DMS79 (cell line): ENCODE results near the gene CAPZB.

ENCODE experiments used
- DNase-seq: peaks from one replicate; lab custom pipeline; 2025; lab: John Stamatoyannopoulos, UW

Gene CAPZB

DNA sequence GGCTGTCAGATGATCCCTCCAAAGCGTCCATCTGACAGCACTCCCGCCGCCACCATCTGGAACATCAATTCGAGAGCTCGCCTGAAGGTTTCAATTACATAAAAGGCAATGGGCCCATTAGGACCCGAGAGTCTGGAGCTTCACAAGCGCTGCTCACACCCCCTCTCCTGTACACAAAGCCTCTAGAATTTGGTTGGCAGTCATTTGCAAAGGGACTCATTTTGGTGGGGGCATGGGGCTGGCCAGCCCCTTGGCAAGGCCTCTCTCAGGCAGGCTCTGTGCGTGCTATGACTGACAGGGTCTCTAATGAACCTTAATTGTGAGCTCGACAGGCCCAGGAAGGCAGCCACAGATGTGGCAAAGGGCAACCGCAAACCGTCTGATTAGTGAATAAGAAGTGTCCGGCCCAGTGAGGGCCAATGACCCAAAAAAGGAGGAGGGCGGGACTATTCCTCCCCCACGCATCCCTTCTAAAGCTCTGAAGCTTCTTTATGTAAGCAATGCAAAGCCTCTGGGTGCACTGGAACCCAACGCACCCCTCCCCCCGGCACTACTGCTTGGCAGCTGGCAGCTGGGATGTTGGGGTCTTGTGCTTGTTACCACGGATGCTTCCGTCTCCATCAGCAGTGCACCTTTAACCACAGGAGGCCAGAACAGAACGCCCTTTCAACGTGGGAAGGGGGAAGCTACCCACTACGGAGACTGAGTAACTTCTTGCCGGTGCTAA, 79.4 kb downstream of the CAPZB start:
- DNase-seq = peak; percentile 92

DNA sequence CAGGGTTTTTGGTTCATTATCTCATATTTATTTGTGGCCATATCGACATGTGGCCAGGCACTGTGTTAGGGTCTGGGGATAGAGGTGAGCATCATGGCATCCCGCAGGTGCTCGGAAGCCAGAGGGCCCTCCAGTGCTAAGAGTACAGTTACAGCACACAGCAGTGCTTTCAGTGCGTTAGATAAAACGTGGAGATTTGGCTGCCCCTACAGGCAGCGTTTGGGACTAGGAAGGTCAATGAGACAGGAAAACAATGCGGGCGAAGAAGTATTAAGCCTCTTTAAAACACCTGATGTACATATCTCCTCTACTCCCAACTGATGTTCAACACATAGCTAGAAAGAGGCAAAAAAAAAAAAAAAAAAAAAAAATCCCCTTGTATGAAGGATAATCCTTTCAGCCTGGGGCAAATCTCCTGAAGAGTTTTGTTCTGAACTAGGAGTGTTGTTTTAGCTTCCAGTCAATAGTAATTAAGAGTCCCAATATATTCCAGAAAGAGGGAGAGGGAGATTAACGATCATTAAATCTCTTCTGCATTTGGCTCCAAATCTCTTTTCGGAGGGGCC, 80.1 kb downstream of the CAPZB start:
- DNase-seq = peak; percentile 92

DNA sequence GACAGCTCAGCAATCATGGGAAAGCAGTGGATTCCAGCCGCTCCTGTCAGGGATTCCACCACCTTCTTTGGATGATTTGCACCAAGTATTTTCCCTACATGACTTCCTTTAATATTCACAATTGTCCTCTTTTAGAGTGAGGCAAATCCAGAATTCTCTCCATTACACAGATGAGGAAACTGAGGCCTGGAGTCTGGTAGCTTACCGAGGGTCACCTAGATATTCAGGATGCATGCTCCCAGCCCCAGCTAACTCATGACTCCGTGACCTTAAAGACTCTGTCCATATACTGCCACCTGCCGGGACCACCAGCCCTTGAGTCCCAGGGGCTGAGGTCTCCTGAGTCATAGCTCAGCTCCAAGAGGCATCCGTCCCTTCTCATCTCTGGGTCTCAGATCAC, 80.6 kb downstream of the CAPZB start:
- DNase-seq = no peak

DNA sequence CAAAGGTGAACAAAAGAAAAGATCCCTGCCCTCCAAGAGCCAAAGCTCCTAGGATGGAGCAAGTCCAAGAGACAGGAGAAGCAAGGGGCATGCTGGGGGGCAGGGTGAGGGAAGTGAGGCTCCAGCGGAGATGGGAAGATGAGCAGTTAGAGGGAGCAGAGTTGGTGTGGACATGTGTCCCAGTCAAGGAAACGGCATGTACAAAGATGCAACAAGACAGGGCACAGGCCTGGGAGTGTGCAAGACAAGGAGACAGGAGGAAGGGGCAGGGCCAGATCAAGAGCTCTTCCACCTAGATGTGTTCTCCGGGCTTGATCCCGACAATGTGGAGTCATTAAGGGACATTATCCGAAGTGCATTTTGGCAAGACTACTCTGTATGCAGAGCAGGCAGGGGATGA, 82.1 kb downstream of the CAPZB start:
- DNase-seq = no peak

DNA sequence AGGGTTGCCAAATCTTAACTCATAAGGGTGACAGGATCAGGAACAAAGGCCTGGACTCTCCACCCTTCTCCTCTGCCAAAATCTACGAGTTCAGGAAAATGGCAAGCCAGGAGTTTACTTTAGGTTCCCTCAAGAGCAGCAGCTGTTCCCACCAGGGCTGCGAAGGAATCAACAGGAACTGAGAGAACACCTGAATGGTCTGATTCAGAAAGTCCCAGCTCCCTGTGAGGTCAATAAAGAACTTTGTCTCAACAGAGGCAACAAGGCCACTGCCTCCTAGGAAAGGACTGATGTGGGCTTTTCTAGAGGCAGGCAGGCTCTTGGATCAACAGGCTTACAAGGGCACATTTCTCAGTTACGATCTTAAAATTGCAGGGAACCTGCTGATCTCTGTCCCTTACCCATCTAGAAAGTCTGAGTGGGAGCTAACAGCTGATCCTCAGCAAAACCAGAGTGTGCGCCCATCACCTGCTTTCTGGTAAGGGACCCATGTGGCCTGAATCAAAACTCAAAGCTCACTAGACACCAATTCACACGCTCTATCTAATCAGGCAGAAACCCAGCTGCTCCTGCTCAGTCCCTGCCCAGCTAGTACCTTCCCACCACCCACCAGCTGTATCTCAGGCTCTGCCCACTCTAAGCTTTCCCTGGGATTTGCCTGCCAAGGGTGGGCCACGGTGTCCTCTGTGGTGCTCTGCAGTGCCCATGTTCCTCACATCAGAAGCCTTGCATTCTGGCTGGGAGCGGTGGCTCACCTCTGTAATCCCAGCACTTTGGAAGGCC, 83.1 kb downstream of the CAPZB start:
- no peak for DNase-seq

DNA sequence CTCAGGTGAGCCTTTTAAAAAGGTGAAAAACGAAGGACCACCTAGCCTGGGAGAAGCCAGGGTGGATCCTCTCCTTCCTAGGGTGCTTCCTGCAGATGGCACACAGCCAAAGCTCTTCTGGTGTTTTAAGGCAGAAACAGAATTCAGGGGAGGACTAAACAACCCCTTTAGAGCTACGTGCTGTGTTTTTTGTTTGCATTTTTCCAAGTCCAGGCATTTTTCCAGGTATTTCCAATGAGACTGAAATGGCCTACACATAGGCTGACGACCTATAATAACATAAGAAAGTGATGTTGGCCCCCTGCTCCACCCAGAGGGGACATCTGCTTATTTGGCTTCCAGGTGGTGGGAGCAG, 83.8 kb downstream of the CAPZB start:
- DNase-seq = no peak

DNA sequence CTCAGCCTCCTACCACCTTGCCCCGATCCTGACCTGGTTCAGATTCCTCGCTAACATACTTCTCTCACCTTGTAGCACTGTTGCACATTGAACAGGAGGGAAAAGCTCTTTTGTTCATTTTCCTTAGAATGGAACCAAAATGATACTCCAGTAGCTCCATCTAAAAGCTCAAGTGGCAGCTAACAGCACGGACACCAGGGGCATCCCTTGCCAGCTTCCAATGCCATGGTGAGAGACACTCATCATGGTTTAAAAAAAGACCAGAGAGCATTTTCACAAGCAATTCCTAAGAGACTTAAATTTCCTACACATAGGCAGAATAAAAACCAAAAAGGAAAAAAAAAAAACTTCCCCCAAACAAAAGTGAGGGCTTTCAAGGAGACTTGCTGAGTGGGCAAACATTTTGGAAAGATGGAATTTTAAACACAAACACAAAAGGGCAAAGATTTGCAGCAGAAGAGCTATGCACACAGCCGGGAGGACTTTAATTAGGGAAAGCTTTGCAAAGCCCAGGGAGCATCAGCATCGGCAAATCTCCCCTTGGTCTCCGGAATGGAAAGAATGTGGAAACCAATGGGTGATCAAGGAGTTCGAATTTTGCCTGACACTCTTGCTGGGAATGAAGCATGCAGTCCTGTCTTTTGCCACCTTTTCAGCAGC, 84.3 kb downstream of the CAPZB start:
- peak; percentile 28 for DNase-seq

DNA sequence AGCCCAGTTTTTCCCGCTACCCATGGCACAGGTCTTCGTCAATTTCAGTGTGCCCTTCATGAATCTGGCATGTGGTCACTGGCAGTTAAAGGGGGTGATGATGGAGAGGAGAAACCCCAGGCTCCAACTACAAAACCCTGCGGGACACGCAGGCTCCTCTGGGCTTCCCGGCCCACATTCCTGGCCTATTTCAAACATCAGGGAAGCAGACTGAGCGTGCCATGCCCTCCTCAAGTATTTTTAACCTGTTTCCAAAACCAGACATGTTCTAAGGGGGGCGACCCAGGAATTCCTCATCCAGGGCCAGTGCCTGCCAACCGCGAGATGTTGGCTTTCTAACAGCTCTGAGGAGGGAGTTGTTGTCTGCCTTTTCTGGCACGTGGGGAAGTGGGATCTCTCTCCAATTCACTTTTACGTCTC, 85.1 kb downstream of the CAPZB start:
- no peak for DNase-seq

DNA sequence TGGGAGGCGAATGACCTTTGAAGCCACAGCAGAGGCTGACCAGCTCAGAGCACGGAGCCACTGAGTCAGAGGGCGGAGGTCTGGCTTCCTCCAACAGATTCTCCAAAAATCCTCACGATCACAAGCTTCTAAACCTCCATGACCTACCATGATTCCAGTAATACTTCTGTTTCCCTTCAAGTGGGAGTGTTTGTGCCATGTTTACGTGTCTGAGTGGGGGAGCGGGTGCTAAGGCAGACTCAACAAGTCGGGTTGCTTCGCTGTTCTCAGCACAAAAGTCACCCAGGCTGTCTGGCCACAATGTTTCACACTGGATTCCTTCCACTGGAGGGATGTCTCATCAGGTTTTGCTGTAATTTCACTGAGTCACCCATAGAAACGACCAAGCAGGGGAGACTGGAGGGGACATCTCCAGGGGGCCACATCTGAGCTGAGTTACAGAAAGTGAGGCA, 87.0 kb downstream of the CAPZB start:
- no peak for DNase-seq

DNA sequence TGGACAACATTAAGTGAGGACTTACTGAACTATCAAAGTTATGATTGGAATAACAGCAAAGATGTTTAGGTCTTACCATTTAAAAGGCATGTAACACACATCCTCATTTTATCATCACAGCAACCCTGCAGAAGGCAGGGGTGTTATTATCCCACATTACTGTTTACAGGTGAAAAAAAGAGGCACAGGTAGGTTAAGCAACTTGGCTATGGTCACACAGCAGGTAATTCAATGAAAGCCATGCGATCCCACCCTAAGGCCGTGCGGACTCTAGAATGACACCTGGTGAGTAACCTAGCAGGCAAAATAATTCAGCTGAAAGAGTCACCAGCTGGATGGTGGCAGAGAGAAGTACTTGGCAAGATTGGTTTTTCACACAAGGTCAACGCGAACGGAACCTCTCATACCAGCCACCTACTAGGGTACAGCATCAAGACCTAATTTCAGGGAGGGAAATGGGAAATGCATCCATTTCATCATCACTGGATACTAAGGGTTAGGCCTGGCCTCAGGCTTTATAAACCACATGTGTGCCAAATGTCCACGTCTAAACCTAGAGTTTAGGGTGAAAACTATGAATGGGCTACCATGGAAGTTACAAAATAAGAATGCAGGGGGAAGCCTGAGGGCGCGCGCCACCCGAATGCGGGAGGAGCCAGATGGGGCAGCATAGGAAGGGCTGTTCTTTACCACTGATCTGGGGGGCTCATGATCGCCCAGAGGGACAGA, 88.0 kb downstream of the CAPZB start:
- no peak for DNase-seq

DNA sequence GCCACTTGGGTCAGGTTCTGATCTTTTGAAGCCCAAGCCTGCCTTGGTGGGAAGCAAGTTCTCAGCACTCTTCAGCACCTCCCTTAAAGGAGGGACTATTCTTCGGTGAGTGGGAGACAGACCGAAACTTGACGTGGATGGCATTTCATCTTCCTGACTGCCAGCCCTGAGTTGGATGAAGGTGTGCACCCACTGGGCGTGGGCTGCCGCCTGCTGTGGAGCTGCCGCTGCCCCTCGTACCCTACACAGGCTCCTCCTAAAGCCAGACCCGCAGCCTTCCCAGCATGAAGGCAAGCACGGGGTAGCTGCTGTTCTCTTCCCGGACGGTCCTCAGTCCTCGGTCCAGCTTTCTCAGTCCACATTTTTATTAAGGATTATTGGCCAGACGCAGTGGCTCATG, 89.1 kb downstream of the CAPZB start:
- DNase-seq = no peak

DNA sequence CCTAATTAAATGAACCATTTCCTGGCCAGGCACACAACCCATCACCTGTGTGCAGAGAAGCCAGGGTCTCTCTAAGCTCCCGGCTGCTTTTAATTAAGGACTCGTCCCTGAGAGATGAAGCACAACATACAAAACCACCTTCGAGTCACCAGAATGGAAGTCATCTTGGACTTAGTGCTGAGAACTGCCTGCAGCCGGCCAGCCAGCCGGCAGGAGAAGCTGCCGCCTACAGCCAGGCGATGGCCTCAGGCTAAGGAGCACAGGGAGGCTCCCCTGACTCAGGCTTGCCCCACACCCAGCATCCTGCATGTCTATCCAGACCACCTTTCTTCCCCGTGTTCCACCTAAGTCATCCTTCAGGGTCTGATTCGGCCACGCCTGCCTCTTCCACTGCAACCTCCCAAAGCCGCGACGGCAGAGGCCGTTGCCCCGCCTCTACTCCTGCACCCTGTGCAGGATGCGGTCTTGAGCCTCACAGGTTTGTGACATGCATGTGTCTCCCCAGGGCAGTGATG, 89.6 kb downstream of the CAPZB start:
- no peak for DNase-seq

DNA sequence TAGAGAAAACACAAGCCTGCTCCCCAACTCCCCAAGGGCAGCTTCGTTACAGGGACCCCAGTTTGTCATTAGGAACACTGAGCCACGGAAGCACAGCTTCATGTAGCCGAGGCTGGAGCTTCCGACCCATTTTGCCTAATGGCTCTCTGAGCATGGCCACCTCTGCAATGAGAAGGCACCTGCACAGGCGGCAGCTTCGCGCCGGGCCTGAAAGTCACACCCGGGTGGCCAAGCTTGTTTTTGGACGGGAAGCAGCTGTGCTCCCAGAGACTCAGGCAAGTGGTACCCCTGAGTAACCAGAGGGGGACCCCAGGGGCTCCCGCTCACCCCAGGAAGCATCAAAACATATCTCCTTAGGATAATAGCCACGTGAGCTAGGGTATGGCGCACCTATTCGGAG, 92.3 kb downstream of the CAPZB start:
- DNase-seq = no peak

DNA sequence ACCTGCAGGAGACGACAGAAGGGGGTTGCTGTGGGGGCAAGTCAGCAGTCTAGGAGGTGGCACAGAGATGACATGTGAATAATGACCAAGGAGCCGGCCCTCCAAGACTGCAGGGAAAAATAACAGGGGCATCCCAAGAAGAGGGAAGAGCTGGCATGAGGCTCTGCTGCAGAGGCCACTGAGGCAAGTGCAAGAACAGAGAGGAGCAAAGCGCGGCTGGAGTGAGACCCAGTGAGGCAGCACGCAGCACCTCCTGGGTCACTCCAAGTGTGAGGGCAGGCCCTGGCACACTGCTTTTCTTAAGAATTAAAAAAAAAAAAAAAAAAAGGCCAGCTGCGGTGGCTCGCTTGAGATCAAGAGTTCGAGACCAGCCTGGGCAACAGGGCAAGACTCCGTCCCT, 93.1 kb downstream of the CAPZB start:
- no peak for DNase-seq

DNA sequence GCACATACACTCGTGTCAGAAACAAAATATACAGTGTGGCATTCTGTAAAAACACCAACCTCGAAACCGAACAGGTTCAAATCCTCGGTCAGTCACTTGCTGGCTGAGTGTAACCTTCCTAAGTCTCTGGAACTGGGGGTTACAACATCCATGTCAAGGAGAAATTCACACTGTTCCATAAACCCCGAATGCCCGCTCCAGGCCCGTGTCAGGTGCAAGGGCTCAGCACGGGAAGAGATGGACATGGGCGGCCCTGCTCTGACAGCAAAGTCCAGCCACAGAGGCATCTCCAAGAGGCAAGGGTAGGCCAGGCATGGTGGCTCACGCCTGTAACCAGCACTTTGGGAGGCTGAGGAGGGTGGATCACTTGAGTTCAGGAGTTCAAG, 93.8 kb downstream of the CAPZB start:
- no peak for DNase-seq

DNA sequence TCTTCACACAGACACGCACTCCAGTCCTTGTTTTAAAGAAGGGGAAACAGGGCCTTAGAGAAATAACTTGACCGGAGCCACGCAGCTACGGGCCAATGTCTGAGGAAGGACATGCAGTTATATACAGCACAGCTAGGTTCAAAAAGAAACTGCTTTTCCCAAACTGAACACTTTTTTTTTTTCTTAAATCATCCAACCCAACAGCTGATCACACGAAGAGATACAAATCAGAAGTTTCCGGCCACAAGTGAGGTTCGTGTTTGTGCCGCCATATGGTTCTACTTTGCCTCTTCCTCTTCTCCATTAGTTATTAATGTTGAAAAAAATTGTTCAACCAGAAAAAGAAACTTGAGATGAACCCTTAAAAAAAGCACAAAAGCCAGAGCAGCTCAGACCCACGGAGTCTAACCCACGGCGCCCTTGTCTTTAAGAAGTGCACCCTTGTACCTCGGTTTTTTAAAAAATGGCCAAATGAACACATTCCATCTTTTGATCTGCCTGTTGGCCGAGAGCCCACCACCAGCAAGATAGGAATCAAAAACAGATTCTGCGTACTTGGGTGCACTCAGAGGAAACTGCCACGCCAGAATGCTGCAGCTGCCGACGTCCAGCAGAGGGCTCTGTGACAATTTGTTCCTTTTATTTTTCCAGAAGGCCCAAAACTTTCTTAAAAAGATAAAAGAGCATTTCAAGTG, 94.3 kb downstream of the CAPZB start:
- no peak for DNase-seq

DNA sequence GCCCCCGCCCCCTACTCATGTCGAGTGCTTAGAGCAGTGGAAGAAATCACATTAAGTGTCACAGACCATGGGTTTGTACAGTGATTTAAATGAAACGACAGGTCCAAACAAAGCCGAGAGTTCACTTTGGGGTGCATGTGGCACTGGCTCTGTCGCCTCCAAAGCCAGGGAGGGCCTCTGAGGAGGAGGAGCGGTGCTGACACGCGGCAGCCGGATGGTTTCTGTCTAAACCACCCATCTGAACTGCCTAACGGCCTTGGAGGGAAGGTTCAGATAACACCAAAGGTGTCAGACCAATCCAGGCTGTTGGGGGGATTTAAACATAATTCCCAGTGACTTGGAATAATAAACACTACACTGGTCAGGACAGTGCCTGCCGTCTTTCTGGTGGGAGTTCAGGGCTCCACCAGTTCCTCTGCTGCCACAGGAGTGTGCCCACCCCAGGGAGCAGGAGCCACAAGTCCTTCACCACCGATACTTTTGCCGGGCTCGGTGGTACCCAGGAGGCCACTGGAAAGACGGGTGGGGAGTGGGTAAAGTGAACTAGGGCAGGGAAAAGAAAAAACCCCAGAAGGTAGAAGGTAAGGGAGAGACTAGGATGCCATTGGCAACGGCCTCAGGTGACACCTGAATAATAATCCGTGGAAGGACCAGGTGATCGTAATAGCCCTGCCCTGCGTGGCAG, 95.0 kb downstream of the CAPZB start:
- DNase-seq = no peak

DNA sequence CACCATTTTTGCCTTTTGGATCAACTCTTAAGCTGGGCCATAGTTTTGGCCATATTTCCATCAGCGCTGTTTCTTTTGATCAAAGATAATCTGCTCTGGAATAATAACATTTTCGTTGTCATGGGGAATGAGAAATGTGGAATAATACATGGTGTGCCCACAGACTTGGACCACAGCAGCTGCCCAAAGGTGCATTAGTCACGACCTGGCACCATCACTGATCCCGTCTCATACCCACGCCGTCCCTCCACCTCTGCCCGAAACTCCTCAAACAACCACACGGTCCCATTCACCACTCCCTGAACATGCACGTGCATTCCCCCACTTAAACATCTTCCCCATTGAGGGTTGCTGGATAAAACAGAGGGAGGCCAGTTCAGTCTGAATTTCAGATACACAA, 96.4 kb downstream of the CAPZB start:
- no peak for DNase-seq

DNA sequence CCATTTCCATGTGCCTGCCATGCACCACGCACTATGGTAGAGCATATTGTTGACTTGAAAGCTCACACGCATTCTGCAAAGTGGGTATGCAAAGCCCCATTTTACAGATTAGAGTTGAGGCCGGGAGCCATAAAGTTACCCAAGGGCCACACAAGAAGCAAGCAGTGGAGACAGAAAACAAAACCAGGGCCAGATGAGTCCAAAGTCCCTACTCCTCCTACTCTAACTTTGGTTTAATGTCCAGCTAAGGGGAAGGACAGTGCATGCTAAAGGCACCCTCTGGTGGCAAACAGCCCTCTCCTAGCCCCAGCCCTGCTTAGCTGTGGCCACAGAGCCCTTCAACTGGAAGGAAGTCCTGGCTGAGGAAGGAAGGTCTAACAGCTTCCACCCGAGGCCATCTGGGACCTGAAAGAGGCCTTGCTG, 98.3 kb downstream of the CAPZB start:
- no peak for DNase-seq

DNA sequence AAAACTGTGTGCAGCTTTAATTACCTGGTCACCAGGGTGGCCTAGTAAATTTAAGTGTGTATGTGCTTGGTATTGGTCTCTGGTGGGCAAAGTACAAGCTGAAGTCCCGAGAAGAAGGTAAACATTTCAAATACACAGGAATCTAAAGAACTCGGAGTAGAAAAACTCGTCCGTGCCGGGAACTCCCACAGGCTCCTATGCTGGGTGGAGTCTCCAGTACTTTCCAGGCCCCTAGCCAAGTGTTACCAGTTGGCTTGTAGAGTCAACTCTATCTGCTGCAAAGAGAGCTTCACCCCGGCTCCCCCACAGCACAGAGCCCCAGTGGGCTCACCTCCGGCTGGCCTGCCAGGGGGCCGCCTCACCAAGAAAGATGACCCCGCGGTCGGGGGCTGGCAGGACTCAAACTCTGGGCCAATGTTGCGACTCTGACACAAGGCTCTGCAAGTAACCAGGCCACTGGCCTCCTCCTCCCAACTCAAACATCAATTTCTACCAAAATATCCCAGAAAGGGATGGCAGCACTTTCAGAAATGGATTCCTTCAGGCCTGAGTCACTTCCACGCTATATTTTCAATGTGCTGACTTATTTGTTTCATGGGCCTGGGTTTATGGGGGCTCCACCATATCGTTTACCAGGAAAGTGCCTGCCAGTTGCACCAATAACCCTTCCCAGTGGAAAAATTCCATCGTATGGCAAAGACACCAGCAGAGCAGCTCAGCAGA, 99.3 kb downstream of the CAPZB start:
- no peak for DNase-seq
